GM21381 (cell line): Measurements from ENCODE around the gene ANKRD12.
"Not testable (repeated sequence)": the region's sequence is repeated elsewhere in the genome, so short reads cannot be mapped to it uniquely, and the experiment has no call there.

Experiments used
- ATAC-seq: cut with Tn5 transposase; IDR thresholded peaks from one replicate; pipeline ENCODE4 v1.9.1; 2021; ENCODE audit warnings: mild to moderate bottlenecking, moderate library complexity; ENCODE audit not compliant: unreplicated experiment

ANKRD12 gene

GRCh38 chr18:9226463-9226862, 89.9 kb downstream of the ANKRD12 start:
- ATAC-seq: no peak

GRCh38 chr18:9231852-9232486, 95.4 kb downstream of the ANKRD12 start:
- no peak for ATAC-seq

- no peak for ATAC-seq
These were observed 96.4 kb downstream of the ANKRD12 start for GRCh38 chr18:9232977-9233376.

- no peak for ATAC-seq
These were observed 97.3 kb downstream of the ANKRD12 start for GRCh38 chr18:9233771-9234440.

GRCh38 chr18:9234528-9234927, 97.9 kb downstream of the ANKRD12 start:
- ATAC-seq: no peak

- no peak for ATAC-seq
These were observed 101.4 kb downstream of the ANKRD12 start for GRCh38 chr18:9237981-9238380.

GRCh38 chr18:9239720-9240119, 103.1 kb downstream of the ANKRD12 start:
- ATAC-seq: no peak

GRCh38 chr18:9240270-9240669, 103.7 kb downstream of the ANKRD12 start:
- ATAC-seq: no peak

GRCh38 chr18:9243029-9243428, 106.4 kb downstream of the ANKRD12 start:
- no peak for ATAC-seq

GRCh38 chr18:9244376-9244775, 107.8 kb downstream of the ANKRD12 start:
- ATAC-seq: no peak

- ATAC-seq: no peak
These were observed 112.1 kb downstream of the ANKRD12 start for GRCh38 chr18:9248661-9249060.

GRCh38 chr18:9249254-9249653, 112.7 kb downstream of the ANKRD12 start:
- ATAC-seq: no peak

GRCh38 chr18:9259173-9259572, 122.6 kb downstream of the ANKRD12 start:
- ATAC-seq: no peak

GRCh38 chr18:9260388-9261380, 124.1 kb downstream of the ANKRD12 start:
- ATAC-seq: no peak

GRCh38 chr18:9263264-9263663, 126.7 kb downstream of the ANKRD12 start:
- no peak for ATAC-seq

- not testable (repeated sequence) for ATAC-seq
These were observed 128.2 kb downstream of the ANKRD12 start for GRCh38 chr18:9264797-9265196.

- ATAC-seq: no peak
These were observed 136.6 kb downstream of the ANKRD12 start for GRCh38 chr18:9273221-9273620.

GRCh38 chr18:9275890-9276289, 139.3 kb downstream of the ANKRD12 start:
- ATAC-seq: no peak

GRCh38 chr18:9278028-9278427, 141.4 kb downstream of the ANKRD12 start:
- no peak for ATAC-seq

- ATAC-seq: no peak
These were observed 144.3 kb downstream of the ANKRD12 start for GRCh38 chr18:9280849-9281248.

GRCh38 chr18:9281780-9282179, 145.2 kb downstream of the ANKRD12 start:
- ATAC-seq: no peak

- ATAC-seq: no peak
These were observed 147.2 kb downstream of the ANKRD12 start for GRCh38 chr18:9283791-9284190.
